GM18502 (cell line): ENCODE data around the gene DOCK7.
"Not testable (repeated sequence)": the region's sequence is repeated elsewhere in the genome, so short reads cannot be mapped to it uniquely, and the experiment has no call there.

Experiments used
- ATAC-seq: cut with Tn5 transposase; IDR thresholded peaks from one replicate; pipeline ENCODE4 v1.9.1; 2021; ENCODE audit warnings: mild to moderate bottlenecking; ENCODE audit not compliant: unreplicated experiment, poor library complexity

The DOCK7 gene

DNA sequence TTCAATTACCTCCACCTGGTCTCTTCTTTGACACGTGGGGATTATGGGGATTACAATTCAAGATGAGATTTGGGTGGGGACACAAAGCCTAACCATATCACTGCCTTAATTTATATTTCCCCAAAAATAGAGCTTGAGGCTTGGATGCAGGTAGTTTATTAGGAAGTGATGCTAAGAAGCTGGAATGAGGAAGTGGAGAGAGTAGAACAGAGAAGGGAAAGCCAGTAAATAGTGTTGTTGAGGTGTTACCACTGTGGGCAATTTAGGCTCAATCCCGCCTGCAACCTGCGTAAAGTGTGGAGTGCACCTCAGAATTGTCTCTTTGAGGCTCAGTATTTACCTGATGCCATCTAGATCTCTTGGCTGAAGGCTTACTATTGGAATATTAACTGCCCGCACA is 4.9 kb upstream of the DOCK7 start:
- no peak for ATAC-seq

DNA sequence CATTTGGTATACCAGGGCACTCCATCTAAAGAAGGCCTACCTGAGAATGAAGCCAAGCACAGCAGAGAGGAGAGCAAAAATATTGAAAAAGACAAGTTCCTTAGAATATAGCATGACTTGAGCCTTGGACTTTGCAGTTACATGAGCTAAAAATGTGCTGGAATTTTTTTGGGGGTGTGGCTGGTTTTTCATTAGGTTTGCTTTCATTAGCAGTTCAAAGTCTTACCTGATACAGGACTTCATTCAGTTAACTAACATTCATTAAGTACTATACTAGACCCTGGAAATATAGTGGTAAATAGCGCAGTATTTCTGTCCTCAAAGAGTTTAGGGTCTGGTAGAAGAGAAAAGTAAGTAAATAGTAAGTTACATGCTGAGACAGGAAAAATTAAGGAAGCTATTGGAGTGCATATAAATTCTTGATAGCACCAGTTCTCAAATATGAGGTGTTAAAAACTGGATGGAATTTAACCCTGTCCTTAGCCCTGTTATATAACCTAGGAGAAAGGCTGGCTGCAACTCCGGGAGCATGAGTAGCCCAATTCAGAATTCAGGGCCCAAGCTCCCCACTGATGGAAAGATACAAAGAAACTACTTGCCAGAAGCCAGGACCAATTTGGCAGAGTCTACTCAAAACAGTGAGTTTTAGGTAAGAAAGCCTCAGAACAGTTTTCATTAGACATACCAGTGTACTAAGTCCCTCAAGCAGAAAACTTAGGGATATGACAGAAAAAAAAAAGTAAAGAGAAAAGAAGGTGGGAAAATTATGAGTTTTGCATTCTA is 3.1 kb upstream of the DOCK7 start:
- ATAC-seq, result no peak

DNA sequence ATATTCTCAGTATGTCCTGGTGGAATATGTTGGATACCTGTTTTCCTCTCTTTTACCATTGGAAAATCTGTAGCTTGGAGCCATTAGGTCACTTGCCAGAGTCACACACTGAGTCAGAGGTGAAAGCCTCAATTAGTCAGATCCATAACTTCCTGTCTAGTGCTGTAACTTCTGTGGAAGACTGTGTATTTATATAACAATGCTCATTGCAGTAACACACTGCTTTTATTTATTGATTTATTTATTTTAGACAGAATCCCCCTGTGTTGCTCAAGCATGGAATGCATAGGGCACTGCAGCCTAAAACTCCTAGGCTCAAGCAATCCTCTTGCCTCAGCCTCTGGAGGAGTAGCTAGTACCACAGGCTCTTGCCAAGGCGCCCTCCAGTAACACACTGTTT is 1.3 kb upstream of the DOCK7 start:
- ATAC-seq, result no peak

DNA sequence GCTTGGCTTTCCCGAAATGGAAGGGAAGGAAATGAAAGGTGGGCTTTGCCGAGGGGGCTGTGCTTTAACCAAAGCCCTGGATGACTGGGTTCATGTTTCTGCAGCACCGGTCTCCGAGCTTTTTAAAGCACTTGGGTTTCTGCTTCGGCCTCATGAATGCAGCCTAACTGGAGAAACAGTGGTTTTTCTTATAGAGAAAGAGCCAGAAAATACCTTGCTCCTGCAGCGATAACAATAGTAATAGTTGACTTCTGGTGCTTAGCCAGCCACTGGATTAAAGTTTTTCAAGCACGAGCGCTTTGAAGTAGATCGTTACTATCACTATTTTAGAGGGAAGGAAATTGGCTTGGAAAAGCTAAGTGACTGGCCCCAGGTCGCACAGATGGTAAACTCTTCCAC is 500 bp upstream of the DOCK7 start:
- peak; percentile 11 for ATAC-seq

DNA sequence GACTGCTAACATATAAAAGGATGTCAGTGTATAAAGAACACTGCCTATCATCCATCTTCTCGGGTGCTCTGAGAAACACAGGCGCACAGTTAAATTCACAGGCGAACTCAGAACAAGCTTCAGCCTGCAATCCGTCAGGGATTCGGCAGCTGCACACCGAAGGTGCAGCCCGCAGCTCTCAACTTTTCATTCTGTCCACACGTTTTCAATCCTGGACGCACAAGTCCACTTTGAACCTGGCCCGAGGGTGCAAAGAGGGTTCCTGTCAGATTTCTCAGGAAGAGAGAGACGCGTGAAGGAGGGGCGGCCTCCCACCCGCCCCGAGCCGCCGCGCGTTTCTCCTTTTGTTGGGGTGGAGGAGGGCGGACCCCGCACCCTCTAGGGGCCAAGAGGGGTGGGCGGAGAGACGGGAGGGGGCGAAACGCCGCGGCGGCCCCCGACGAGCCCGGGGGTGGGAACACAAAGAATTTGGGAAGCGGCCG is 724 bp downstream of the DOCK7 start:
- ATAC-seq, result peak; percentile 42

DNA sequence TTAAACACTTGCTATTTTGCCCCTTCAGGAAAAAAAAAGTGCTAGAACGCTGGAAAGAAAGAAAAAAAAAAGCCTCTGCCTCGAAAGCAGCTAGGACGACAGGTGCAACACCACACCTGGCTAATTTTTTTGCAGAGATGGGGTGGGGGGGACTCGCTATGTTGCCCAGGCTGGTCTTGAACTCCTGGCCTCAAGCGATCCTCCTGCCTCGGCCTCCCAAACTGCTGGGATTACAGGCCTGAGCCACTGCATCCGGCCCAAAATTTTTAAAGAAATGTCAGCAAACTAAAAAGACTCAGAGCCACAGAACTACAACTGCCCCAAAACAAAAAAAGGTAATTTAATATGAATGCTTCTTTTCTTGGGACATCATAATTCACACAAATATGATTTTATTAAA is 1.4 kb downstream of the DOCK7 start:
- no peak for ATAC-seq

DNA sequence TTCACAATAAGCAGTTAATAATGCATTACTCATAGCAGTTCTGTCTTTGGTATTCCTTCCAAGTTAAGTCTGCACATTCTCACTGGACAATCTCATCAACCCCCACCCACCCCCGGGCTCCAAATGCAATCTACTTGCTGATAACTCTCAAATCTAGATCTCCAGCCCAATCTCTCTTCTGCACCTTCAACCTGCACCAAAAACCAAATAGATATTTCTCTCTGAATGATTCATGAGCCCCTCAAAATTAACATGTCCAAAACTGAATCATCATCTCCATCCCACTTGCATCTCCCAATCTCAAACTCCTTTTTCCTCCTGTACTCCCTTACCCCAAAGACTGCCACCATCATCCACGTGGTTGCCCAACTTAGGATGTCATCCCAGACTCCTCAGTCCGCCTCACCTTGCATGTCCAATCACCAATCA is 2.7 kb downstream of the DOCK7 start:
- ATAC-seq, result no peak

DNA sequence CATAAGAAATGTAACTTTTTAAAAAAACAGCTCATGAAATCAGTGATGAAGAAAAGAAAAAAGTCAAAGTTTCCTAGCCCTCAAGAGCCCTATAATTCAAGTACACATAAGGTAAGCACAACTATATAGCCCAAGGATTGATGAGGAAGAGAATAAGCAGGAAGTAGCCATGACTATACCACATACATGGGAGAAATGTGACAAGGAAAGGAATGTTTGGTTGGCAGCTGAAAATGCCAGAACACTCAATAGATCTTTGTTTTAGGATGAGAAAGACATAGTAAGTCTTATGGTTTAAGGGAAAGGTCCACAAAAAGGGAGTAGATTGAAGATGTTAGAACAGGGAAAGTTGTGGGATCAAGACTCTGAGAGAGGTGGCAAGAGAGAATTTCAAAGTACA is 5.7 kb downstream of the DOCK7 start:
- no peak for ATAC-seq

DNA sequence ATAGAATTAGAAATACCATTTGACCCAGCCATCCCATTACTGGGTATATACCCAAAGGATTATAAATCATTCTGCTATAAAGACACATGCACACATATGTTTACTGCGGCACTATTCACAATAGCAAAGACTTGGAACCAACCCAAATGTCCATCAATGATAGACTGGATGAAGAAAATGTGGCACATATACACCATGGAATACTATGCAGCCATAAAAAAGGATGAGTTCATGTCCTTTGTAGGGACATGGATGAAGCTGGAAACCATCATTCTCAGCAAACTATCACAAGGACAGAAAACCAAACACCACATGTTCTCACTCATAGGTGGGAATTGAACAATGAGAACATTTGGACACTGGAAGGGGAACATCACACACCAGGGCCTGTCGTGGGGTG is 7.2 kb downstream of the DOCK7 start:
- not testable (repeated sequence) for ATAC-seq

DNA sequence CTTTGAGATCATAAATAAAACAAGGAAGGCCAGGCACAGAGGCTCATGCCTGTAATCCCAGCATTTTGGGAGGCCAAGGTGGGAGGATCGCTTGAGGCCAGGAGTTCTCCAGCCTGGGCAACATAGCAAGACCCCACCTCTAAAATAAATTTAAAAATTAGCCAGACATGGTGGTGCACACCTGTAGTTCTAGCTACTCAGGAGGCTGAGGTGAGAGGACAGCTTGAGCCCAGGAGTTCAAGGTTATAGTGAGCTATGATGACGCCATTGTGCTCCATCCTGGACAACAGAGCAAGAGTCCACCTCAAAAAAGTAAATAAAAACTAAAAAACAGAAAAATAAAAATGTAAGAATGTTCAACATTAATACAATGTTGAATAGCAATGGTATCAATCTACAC is 10.4 kb downstream of the DOCK7 start:
- not testable (repeated sequence) for ATAC-seq

DNA sequence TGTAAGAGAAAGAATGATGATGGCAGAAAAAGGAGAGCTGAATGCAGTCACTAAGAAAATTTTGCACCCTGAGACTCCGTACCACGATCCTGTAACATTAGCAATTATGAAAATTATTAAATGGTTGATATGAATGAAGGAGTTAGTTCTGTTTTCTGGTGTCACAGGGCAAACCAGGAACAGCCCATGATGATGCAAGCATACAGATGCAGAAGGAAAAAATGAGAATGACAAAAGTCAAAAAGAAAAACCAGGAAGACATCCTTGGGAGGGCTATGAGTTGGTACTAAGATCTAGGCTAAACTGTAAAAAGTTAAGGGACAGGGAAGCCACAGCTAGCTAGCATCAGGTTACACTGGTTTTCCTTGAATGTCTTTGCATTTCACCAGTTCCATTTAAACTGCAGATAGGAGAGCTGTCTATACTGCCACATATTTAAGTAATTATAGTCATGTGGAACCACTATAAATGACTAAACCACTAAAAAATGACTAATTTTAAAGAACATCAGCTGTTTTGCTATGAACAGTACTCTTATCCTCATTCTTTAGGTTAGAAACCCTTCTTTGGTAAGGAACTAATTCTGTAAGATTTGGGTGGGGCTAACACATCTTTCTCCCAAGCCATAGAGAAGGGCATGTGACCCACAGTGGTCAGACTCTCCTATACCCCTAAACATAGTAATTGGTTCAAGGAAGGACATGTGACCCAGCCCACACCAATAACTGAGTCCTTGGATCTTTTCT is 11.4 kb downstream of the DOCK7 start:
- ATAC-seq, result no peak

DNA sequence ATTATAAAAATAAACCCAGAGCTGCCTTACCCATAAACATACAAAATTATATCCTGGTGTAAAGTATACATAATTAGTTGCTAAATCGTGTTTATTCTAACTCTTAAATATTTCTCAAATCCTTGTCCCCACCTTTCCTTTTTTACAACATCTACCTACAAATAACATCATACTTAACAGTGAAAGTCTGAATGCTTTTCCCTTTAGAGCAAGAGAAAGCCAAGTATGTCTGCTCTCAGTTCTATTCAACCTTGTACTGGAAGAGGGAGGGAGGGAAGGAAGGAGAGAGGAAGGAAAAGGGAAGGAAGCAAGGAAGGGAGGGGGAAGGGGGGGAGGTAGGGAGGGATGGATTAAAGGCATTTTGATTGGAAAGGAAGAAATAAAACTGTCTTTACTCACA is 14.6 kb downstream of the DOCK7 start:
- ATAC-seq, result no peak

DNA sequence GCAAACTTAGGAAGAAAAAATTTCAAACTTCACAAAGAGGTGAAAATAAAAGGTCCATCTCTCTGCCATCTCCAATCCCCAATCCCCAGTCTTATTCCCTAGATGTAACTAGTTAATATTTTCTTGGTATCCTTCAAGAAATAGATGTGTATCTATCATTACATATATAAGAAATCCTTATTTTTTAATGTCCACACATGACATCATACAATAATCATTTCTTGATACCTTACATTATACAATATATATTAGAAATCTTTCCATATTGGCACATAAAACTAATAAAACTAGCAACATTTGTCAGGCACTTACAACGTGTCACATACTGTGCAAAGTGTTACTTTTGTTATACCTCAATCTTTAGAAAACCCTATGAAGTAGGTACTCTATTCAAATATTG is 16.2 kb downstream of the DOCK7 start:
- no peak for ATAC-seq

DNA sequence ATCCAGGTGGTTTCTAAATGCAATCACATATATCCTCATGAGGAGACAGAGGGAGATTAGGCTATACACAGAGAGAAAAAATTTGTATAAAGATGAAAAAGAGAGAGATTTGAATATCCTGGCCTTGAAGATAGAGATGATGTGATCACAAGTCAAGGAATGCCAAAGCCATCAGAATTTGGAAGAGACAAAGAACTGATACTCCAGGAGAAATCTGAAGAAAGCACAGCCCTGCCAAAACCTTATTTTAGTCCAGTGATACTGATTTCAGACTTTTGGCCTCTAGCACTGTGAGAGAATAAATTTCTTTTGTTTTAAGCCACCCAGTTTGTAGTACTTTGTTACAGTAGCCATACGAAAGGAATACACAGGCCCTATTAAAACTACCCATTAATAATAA is 33.4 kb downstream of the DOCK7 start:
- ATAC-seq, result no peak

DNA sequence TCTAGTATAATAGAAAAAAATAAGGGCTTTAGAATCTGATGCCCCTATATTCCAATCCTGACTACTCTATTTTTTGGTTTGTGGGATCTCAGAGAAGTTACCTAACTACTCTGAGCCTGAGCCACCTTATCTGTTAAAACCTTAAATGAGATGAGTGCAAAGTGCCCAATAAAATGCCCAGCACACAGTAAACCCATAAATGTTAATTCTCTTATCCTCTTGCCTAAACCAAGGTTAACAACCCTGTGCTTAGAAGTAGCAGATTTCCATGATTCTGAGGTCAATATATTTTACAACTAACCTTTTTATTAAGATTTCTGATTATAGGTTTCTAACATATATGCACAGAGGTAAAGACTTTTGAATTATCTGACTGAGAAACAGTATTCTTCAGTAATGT is 35.8 kb downstream of the DOCK7 start:
- no peak for ATAC-seq

DNA sequence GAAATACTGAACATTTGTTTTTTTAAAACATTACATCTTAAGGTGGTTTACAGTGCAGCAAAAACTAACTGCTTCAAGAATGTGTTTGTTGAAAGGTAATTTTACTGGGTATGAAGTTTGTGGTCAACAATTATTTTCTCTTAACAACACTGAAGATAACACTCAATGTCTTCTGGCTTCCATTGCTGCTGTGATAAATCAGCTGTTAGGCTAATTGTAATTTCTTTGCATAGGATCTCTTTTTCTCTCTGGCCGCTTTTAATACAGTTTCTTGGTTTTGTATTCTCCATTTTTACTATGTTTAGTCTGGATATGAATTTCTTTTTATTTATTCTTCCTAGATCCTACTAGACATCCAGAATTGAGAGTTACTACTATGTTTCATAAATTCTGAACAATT is 44.9 kb downstream of the DOCK7 start:
- no peak for ATAC-seq

DNA sequence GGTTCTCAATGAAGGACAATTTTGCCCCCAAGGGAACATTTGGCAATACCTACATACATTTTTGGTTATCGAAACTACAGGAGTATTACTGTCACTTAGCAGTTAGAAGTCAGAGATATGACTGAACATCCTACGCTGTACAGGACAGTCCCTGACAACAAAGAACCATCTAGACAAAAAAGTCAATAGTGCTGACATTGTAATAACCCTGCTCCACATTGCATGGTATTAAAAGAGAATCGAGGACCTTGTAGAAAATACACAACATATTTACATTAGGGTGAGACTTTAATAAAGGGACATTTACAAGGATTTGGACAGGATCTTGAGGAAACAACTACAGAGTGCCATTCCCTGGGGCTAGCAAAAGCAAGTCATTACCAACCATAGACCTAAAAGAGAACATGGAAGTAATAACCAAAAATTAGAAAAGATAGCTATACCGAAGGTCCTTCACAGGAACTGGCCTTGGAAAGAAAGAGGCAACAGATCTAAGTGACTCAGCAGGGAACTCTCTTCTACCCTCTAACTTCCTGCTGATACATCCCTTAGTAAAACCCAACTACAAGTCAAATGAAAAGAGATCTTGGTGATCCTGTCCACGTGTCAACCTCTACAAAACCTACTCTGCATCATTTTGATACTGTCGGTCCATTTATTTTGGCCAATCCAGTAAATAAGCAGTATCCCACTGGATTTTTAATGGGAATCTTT is 50.6 kb downstream of the DOCK7 start:
- no peak for ATAC-seq

DNA sequence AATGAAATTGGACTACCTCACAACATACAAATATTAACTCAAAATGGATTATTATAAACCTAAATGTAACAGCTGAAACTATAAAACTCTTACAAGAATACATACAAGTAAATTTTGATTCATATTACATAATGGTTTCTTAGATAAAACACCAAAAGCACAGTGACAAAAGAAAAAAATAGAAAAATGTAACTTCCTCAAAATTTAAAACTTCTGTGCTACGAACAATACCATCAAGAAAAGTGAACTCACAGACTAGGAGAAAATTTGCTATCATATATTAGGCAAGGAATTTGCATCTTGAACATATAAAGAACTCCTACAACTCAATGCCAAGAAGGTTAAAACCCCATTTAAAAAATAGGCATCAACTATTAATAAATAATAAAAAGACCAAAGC is 59.7 kb downstream of the DOCK7 start:
- ATAC-seq, result no peak

DNA sequence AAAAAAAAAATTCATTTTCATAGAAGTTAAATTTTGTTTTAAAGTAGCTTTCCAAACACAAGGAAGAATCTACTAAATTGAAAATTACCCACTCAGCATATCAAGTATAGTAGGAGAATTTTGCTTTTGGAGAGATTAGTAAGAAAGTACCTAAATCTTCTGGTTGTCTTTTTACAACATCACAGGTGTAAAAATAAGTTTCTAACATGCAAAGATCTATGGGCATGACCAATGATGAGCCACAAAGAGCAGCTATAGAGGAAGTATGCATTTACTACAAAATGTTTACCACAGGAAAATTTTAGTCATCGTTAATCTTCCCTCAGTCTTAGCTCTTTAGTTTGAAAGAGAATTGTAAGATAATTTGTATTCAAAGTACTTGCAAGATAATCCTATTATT is 62.8 kb downstream of the DOCK7 start:
- peak; percentile 58 for ATAC-seq

DNA sequence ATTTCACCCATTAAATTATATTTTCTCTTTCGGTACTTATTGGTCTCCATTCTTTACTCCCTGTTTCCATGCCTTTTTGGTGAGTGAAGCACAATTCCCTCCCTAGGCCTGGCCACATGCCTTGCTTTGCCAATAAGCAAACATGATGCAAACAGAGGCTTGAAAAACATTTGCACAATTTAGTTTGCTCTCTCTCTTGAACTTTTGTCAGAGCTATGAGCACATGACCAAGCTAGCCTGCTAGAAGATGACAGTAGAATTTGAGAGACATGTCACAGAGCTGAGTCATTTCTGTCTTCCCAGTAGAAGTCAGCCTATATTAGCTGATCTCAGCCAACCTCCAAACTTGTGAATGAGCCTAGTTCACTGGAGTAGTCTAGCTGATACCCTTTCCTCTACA is 66.3 kb downstream of the DOCK7 start:
- peak; percentile 97 for ATAC-seq

DNA sequence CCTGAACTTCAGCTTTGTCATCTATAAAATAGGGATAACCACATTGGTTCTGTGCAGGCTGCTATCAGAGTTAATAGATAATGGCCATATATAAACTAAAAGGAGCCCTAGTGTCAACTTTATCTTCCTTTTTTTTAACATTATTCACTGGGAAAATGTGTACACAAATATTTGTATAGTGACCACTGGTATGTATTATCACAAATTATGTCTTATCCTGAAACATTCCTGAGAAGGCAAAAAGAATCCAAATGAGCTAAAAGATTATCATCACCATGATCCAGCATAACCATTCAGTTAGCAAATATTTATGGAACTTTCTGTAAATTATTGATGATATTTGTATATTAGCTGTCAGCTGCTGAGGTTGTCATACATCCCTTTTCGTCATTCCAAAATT is 74.3 kb downstream of the DOCK7 start:
- ATAC-seq, result no peak
